Measurements from ENCODE around the gene GPR89A.

- TF ChIP-seq EZH2 (IDR thresholded peaks at IDR 0.05; ENCODE audit: low read length) (no peak), CTCF (optimal IDR thresholded peaks at IDR 0.05 in 1 of 3, IDR thresholded peaks at IDR 0.05 in 1 of 3, conservative IDR thresholded peaks at IDR 0.05 in 1 of 3; ENCODE audit: extremely low read depth in 1 of 3, insufficient read depth in 2 of 3, low read length in 3 of 3) (no peak)
These were observed 111.7 kb downstream of the GPR89A start, which contains the start of gene CD160 for GRCh38 chr1:145719230-145720079.

All from keratinocyte (primary cell).